Sigmoid colon (tissue), 4 donors: ENCODE results near the gene ANXA8.
"Not testable (repeated sequence)": the region's sequence is repeated elsewhere in the genome, so short reads cannot be mapped to it uniquely, and the experiment has no call there.

Experiments
- EP300 ChIP-seq, 4 donors: sonication (generic); formaldehyde crosslinking; IDR thresholded peaks; one replicate each; pipeline ENCODE4 v1.6.1; 2017; ENCODE audit warnings: antibody characterized with exemption in 4 of 4
- TF ChIP-seq, protein P1 (sequence below), 4 experiments: fragments of 450-650 bp in 3 of 4; fragments of 200-600 bp in 1 of 4; IDR thresholded peaks; one replicate each; pipeline ENCODE4 v1.5.1; 2016 to 2019; ENCODE audit warnings: antibody characterized with exemption in 4 of 4, mild to moderate bottlenecking in 3 of 4, moderate library complexity in 2 of 4

DNA sequence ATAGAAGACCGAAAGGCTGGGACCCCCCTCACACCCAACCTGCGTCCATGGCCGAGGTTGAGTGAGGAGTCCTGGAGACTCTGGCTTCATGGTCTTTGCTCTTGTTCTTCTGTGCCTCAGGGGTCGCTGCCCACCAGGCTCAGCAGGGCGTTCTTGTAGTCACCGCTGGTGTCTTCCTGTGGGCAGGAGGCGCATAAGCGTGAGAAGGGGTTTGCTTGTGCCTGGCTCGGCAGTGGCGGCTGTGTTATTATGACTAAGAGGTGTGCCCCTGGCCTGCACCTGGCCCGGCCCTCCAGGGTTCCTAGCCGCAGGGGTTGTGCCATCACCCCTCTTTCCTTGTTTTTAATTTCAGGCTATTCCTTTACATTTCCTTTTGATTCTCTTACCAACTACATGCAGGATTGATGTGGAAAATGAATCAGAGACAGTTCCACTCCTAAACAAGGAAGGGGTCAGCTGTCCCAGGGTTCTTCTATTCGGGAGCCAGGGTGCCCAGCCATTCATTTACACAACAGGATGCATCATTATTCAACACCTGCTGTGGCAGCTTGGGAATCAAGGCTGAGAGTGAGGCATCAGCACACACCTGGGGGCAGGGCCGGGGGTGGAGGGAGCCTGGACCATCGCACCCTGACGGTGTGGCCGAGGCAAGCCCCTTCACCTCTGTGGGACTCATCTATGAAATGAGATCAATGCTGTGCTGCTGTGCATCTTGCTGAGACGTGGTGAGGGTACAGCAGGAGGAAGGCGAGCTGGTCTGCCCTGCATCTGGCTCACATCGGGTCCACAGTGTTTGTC lies 15.0 kb downstream of the ANXA8 start:
- TF ChIP-seq, protein P1, sequence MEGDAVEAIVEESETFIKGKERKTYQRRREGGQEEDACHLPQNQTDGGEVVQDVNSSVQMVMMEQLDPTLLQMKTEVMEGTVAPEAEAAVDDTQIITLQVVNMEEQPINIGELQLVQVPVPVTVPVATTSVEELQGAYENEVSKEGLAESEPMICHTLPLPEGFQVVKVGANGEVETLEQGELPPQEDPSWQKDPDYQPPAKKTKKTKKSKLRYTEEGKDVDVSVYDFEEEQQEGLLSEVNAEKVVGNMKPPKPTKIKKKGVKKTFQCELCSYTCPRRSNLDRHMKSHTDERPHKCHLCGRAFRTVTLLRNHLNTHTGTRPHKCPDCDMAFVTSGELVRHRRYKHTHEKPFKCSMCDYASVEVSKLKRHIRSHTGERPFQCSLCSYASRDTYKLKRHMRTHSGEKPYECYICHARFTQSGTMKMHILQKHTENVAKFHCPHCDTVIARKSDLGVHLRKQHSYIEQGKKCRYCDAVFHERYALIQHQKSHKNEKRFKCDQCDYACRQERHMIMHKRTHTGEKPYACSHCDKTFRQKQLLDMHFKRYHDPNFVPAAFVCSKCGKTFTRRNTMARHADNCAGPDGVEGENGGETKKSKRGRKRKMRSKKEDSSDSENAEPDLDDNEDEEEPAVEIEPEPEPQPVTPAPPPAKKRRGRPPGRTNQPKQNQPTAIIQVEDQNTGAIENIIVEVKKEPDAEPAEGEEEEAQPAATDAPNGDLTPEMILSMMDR (IDR thresholded peaks at IDR 0.05), result not testable (repeated sequence)
- not testable (repeated sequence) for TF ChIP-seq EP300 (IDR thresholded peaks at IDR 0.05)
